ELR (cell line): Measurements from ENCODE around the gene MTHFD1.

Source experiments
- DNase-seq: peaks from one replicate; pipeline ENCODE4 v3.0.0-alpha.2; 2015; ENCODE audit warnings: low read depth

Gene MTHFD1

GRCh38 chr14:64495252-64495651 is 107.1 kb downstream of the MTHFD1 start:
- no peak for DNase-seq

DNA sequence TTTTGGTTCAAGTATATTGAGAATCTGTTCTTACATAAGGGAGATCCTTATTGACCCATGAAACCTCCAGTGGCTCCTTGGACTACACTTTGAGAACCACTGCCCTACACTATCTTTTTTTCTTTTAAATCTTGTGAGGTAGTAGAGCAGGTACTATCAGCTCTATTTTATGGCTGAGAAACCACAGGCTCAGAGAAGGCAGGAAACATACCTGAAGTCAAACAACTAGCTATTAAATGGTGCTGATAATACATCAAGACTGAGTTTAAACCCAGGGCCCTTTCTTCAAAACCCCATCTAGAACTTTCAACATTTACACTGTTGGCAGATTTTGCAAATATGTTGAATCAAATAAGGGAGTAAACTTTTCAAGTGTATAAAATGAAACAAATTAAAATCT is 108.6 kb downstream of the MTHFD1 start:
- no peak for DNase-seq

- no peak for DNase-seq
Observed at GRCh38 chr14:64500088-64500487, 111.9 kb downstream of the MTHFD1 start.

- DNase-seq: peak; percentile 75
Observed at GRCh38 chr14:64501411-64502171, 113.4 kb downstream of the MTHFD1 start.

DNA sequence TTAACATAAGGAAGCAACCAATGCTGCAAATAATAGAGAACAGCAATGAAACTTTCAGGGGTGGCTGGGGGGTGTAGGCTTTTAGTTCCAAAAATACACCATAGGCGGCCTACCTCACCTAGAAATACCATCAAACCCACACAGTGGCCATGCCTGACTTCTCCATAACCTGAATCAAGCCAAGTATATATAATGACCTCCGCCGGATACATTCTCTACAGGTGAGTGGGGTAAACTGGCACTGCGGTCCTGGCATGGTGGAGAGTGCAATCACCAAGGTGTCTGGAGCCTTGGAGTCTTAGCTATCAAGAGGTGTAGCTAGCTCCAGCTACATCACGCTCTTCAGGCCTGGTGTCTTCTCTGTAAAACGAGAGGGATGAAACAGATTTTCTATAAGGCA is 114.3 kb downstream of the MTHFD1 start:
- no peak for DNase-seq

GRCh38 chr14:64502887-64503433 is 114.8 kb downstream of the MTHFD1 start:
- peak; percentile 38 for DNase-seq

DNA sequence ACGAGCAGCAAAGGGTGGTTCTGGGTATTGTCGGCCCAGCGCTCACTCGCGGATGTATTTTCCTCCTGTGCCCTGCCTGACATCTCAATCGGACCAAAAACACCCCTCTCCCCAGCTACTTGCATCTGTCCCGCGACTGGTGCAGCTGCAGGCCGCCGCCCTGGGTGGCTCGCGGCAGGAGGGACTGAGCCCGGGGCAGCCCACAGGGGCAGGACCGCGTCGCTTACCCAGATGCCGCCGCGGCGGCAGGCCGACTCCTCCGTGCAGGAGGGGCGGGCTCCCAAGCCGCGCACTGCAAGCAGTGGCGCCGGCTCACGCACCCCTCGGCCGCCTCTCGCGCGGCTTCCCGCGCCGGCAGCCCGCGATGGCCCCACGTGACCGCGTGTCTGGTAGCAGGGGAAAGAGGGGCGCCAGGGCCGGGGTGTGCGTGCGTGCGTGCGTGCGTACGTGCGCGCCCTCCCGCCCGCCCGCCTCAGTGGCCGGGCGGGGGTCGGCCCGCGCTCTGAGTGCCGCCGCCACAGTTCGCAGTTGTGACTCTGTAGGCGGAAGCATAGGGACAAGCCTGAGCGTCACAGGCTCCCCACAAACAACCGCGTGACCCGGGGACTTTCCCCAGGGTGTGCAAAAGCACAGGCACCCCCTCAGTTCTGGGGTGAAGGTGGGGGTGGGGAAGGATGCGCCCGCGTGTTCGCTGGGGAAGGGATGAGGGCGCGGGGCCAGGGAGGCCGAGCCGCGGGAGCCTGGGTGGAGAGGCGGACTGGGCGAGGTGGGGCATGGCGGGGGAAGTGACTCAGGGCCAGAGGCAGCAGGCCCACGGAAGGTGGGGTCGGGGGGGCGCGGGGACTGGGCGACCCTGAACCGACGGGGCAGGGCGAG is 115.5 kb downstream of the MTHFD1 start, which contains the start of gene ZBTB25:
Gene ZBTB25, minus strand, starts transcription at position 405 of the 876 bp plus-strand sequence. CDS start 13,305 bp downstream, outside the sequence.
- DNase-seq: peak; percentile 94

DNA sequence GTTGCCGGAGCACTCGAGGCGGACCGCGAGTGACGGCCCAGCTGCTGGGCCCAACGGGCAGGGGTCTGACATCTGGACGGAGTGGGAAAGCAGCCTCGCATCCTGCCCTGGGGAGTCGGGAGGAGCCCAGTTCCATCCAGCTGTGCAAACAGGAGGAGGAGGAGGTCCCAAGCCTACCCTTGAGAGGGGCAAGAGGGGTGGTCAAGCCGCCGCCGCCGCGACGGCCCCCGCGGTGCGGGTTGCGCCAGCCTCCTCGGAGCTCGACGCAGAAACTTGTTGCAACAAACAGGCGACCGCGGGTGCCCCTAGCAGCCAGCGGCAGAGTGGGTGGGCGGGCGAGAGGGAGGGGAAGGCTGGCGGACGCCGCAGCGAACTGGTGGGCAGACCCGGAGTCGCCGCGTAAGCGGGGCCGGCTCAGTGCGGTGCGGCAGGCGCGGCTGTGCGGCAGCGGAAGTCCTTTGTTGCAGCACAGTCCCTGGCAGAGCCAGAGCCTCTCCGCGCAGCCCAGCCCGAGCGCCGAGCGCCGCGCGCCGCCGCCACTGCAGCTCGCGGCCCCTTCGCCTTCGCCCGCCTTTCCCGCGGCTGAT is 116.2 kb downstream of the MTHFD1 start, which contains the start of gene ZBTB1:
Gene ZBTB1, plus strand, starts transcription at position 461 of the 587 bp plus-strand sequence. CDS start 16,735 bp downstream, outside the sequence.
- peak; percentile 83 for DNase-seq

- peak; percentile 92 for DNase-seq
Observed at GRCh38 chr14:64504897-64505794, 117.0 kb downstream of the MTHFD1 start.

- peak; percentile 6 for DNase-seq
Observed at GRCh38 chr14:64506721-64507120, 118.6 kb downstream of the MTHFD1 start.

GRCh38 chr14:64507376-64508156 is 119.4 kb downstream of the MTHFD1 start:
- peak; percentile 55 for DNase-seq

DNA sequence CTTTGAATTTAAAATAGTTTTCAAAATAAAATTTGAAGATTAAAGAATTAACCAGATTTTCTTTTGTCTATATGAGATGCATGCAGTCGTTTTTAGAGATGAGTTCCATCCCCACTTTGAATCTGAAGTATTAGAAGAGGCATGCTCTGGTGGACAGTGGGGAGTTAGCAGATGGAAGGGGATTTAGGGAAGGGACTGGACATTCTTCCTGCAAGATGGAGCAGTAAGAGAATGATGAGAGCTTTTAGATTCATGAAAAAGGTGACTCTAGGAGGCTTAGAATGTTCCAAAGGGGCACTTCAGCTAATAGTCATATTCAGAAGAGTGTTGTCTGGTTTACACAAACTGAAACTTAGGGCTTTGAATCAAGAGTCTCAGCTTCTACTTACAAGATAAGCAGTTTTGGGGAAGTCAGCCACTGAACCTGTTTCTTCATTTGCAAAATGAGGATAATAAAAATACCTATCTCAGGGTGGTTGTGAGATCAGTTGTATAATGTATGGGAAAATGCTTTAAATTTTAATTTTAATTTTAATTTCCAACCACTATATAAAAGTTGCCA is 120.1 kb downstream of the MTHFD1 start:
- no peak for DNase-seq

GRCh38 chr14:64509036-64509435 is 120.9 kb downstream of the MTHFD1 start:
- no peak for DNase-seq
